Upper lobe of left lung (tissue), 4 donors: ENCODE results near the gene TRIM27.

Experiments
- CTCF ChIP-seq, 6 experiments: fragments of 450-650 bp in 4 of 6; fragments of 200-600 bp in 2 of 6; sonication (generic) in 2 of 6; IDR thresholded peaks; one replicate each; pipeline ENCODE4 v1.5.1; 2016 to 2019; ENCODE audit warnings: antibody characterized with exemption in 6 of 6
- POLR2A ChIP-seq, 4 donors: fragments of 450-650 bp; IDR thresholded peaks; one replicate each; pipeline ENCODE4 v1.5.1; 2016 to 2017; ENCODE audit warnings: antibody characterized with exemption in 4 of 4, mild to moderate bottlenecking in 2 of 4
- POLR2AphosphoS5 ChIP-seq, 2 donors: sonication (generic); formaldehyde crosslinking; IDR thresholded peaks; one replicate each; pipeline ENCODE4 v1.5.1; 2017; ENCODE audit warnings: antibody characterized with exemption in 2 of 2

DNA sequence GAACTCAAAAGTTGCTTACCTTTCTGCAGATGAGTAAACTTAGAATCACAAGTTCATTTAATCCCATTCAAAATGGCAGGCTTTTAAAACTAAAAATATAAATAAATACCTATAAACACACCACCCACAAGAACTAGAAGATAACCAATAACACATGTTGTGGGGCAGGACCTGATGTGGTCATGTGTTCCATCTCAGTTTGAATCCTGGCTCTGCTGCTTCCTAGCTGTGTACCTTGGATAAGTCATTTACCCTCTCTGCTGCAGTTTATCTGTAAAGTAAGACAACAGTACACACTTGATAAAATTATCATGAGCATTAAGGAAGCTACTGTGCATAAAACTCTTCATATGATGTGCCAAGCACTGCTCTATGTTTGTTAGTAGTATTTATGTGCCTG, 22.0 kb downstream of the TRIM27 start:
- TF ChIP-seq POLR2A (IDR thresholded peaks at IDR 0.05) (no peak), CTCF (IDR thresholded peaks at IDR 0.05) (no peak), POLR2AphosphoS5 (IDR thresholded peaks at IDR 0.05) (no peak)
